ENCODE measurements around the gene SULT6B1.

SULT6B1 gene

GRCh38 chr2:37146062-37146461 lies 42.4 kb downstream of the SULT6B1 start:
- no peak for DNase-seq

- peak; percentile 65 for DNase-seq
Observed at GRCh38 chr2:37143974-37144373, 44.5 kb downstream of the SULT6B1 start.

GRCh38 chr2:37142546-37142945 lies 45.9 kb downstream of the SULT6B1 start:
- DNase-seq, result no peak

DNA sequence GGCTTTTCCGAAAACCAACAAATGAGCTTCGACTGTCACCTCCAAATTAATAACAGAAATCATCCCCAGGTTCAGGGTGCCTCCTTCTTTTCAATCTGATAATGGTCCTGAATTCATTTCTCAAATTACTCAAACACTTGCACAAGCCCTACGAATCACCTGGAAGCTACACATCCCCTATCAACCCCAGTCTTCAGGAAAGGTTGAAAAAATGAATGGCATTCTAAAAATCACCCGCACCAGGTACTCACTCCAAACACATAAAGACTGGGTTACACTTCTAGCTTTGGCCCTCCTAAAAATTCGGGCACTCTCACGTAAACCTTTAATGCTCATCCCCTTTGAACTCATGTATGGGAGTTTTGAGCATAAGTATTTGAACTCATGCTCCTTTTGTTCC lies 55.6 kb downstream of the SULT6B1 start:
- no peak for DNase-seq

DNA sequence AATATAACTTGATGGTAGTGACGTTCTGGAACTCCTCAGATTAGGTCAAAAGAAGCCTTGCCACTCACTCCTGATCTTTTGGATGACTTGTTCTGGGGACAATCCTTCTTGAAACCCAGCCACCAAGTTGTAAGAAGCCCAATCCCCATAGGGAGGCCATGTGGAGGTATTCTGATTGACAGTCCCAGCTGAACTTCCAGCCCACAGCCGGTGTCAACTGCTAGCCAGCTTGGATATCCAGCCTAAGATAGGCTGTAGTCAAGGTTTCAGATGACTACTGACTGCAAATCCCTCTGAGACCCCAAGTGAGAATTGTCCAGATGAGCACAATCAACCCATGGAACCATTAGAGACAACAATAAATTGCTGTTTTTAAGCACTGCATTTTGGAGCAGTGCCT lies 63.1 kb downstream of the SULT6B1 start:
- DNase-seq, result no peak

DNA sequence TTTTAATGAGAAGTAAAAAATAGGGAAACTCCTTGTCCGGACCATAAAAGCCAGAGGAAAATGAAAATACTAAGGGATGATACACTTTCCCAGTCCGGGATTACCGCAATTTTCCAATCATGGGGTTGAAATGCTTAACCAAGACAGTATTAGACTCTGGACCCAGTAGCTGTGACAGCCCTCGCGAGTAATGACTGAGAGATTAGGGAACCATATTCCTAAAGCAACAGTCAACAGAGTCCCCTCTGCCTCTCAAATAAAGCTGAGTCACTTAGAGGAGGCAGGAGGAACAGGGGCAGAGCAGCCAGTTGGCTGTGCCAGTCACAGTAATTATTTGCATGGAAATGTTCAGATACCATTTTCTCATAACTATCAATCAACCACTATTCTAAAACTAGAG lies 69.3 kb downstream of the SULT6B1 start:
- peak; percentile 8 for DNase-seq

Measured in inflammatory macrophage treated with lipopolysaccharide for 4 hours (primary cell).